Stomach (tissue), 9 donors: ENCODE measurements around the gene KRTAP10-3. TPM values are rescaled to one million over a fixed set of nuclear protein-coding genes. Genes with fewer than 3 reads are reported as not detected.
A peak's percentile ranks its signal among the peaks of the same experiment; 100 is the strongest.

ENCODE experiments used
- DNase-seq, 2 donors: peaks; one replicate each; pipeline versions ENCODE4 v3.0.0 to v3.0.0-alpha.2; 2013 to 2019
- H3K27ac ChIP-seq, 5 donors: fragments of 200-600 bp in 4 of 5; sonication (generic) in 4 of 5; one replicate each; pipeline ENCODE4 v1.5.1; 2013 to 2019; ENCODE audit warnings: mild to moderate bottlenecking in 1 of 5, moderate library complexity in 1 of 5
- H3K27me3 ChIP-seq, 3 donors: fragments of 200-600 bp; sonication (generic); one replicate each; pipeline ENCODE4 v1.5.1; 2017 to 2019; ENCODE audit warnings: mixed run types in 1 of 3
- H3K36me3 ChIP-seq, 4 donors: fragments of 200-600 bp; sonication (generic); 1 replicate in 3 of 4; 2 replicates in 1 of 4; pipeline ENCODE4 v1.5.1; 2016 to 2019
- H3K4me1 ChIP-seq, 4 donors: fragments of 200-600 bp; sonication (generic); one replicate each; pipeline ENCODE4 v1.5.1; 2016 to 2019
- H3K4me3 ChIP-seq, 4 donors: fragments of 200-600 bp; sonication (generic) in 3 of 4; one replicate each; pipeline ENCODE4 v1.5.1; 2016 to 2019; ENCODE audit warnings: mild to moderate bottlenecking in 1 of 4
- H3K9me3 ChIP-seq, 4 donors: fragments of 200-600 bp; sonication (generic); one replicate each; pipeline ENCODE4 v1.5.1; 2016 to 2019
- EP300 ChIP-seq: sonication (generic); formaldehyde crosslinking; IDR thresholded peaks from one replicate; pipeline ENCODE4 v1.6.1; 2017; ENCODE audit warnings: antibody characterized with exemption
- POLR2A ChIP-seq, 4 donors: fragments of 450-650 bp; IDR thresholded peaks; one replicate each; pipeline ENCODE4 v1.6.1; 2016; ENCODE audit warnings: antibody characterized with exemption in 4 of 4, control low read depth in 2 of 4, mild to moderate bottlenecking in 1 of 4, moderate library complexity in 1 of 4
- POLR2AphosphoS5 ChIP-seq, 3 donors: sonication (generic); formaldehyde crosslinking; IDR thresholded peaks; one replicate each; pipeline ENCODE4 v1.6.1; 2016; ENCODE audit warnings: antibody characterized with exemption in 3 of 3
- WGBS, 5 donors: extraction: QIAGEN DNeasy Blood & Tissue Kit in 3 of 5; methylation state at CpG; one replicate each; pipeline versions ENCODE4 v1.1.5 to v1.1.7; 2013 to 2018; 5-methylcytosine and 5-hydroxymethylcytosine counted together
- intact Hi-C: fragments of 100-400 bp; cut with DNase I; formaldehyde crosslinking; loops from one replicate; pipeline ENCODE4 v1.15.1; 2023; ENCODE audit warnings: low total_unique reads
- polyA plus RNA-seq, 3 donors: library from polyadenylated mRNA; stranded (reverse); fragments of 200-250 nt; gene quantifications; one replicate each; pipeline ENCODE4 v1.2.3, GENCODE V29; 2013
- total RNA-seq, 5 donors: library from RNA; depleted of rRNA; stranded (reverse); fragments of >200 nt; gene quantifications; one replicate each; pipeline versions ENCODE4 v1.1.0 to v1.2.3, GENCODE V29; 2014 to 2016
- TF ChIP-seq, protein P1 (sequence below), 7 experiments: fragments of 450-650 bp in 4 of 7; fragments of 200-600 bp in 3 of 7; sonication (generic) in 3 of 7; IDR thresholded peaks; one replicate each; pipeline ENCODE4 v1.5.1; 2016 to 2019; ENCODE audit warnings: antibody characterized with exemption in 7 of 7, control low read depth in 2 of 7, mild to moderate bottlenecking in 1 of 7
- donor health status: healthy with polysubstance abuse.
- donor health status: Bipolar disorder and iron deficiency.
- donor health status: healthy.

KRTAP10-3 gene
- total and polyA plus RNA-seq, 8 donors, result not detected

DNA sequence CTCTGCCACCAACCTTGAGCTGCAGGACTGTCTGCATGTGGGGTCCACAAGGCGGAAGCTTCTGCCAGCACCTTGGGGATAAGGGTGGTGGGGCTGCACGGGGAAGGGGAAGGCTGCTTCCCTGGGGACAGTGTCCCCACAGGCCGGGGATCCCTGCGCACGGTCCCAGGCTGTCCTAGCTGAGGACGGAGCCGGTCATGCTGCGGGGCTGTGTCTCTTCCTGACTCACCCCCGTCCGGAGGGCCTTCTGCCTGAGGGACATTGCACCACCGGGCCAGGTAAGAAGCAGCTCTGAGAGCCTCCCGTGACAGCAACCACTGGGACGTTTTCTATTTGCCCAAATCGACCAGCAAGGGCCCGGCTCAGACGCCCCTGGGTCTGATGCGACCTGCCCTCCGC is 48.5 kb downstream of the KRTAP10-3 start:
- Histone ChIP-seq H3K36me3 (no peaks in the 10 kb centered on the region), H3K4me3 (no peak overlapping the region), H3K27ac (no peak overlapping the region), H3K4me1 (peaks cover 7 to 15% (median 13%) of the 10 kb centered on the region in 4 donors), H3K9me3 (no peaks in the 10 kb centered on the region), H3K27me3 (peaks cover 0 to 68% (median 5%) of the 10 kb centered on the region in 3 donors)
- no peak for TF ChIP-seq EP300
- TF ChIP-seq POLR2A (IDR thresholded peaks at IDR 0.05), result no peak
- TF ChIP-seq, protein P1, sequence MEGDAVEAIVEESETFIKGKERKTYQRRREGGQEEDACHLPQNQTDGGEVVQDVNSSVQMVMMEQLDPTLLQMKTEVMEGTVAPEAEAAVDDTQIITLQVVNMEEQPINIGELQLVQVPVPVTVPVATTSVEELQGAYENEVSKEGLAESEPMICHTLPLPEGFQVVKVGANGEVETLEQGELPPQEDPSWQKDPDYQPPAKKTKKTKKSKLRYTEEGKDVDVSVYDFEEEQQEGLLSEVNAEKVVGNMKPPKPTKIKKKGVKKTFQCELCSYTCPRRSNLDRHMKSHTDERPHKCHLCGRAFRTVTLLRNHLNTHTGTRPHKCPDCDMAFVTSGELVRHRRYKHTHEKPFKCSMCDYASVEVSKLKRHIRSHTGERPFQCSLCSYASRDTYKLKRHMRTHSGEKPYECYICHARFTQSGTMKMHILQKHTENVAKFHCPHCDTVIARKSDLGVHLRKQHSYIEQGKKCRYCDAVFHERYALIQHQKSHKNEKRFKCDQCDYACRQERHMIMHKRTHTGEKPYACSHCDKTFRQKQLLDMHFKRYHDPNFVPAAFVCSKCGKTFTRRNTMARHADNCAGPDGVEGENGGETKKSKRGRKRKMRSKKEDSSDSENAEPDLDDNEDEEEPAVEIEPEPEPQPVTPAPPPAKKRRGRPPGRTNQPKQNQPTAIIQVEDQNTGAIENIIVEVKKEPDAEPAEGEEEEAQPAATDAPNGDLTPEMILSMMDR (IDR thresholded peaks at IDR 0.05), result no peak
- TF ChIP-seq POLR2AphosphoS5 (IDR thresholded peaks at IDR 0.05), result no peak
- no peak for DNase-seq
- intact Hi-C loops, result loop anchor here (10.0 kb wide), 1 partner anchor 285 kb away; no protein-coding TSS in a partner anchor
- 45 to 83% (median 51%) methylated on average over 10 to 18 of the region's 18 CpGs for WGBS, 5 donors

DNA sequence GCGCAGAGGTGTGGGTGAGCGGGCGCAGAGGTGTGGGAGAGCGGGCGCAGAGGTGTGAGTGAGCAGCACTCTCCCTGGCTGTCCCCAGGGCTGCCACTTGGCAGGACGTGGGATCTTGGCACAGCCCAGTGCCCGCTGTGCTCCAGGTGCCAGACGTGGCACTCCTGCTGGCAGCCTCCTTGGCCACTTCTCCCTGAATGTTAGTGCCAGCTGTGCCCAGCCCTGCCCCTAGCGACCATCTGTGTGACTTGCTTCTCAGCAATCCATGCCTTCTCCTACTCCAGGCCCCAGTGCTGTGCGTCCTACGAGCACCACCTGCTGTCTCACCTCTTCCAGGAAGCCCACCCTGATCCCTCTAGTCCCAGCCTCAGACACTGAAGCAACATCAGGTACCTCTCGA is 49.1 kb downstream of the KRTAP10-3 start:
- H3K4me3 ChIP-seq, result no peak overlapping the region
- H3K27ac ChIP-seq, result no peak overlapping the region
- peaks cover 0 to 68% (median 5%) of the 10 kb centered on the region in 3 donors for H3K27me3 ChIP-seq
- H3K4me1 ChIP-seq, result peaks cover 7 to 15% (median 13%) of the 10 kb centered on the region in 4 donors
- no peaks in the 10 kb centered on the region for H3K9me3 ChIP-seq
- TF ChIP-seq POLR2A (IDR thresholded peaks at IDR 0.05), result no peak
- TF ChIP-seq POLR2AphosphoS5 (IDR thresholded peaks at IDR 0.05), result peak in 1 of 3 donors; percentile 25
- no peak for TF ChIP-seq EP300
- TF ChIP-seq, protein P1 (IDR thresholded peaks at IDR 0.05), result peak in 5 of 7 experiments; percentile 13 to 66 (median 40)
- DNase-seq, result peak in 1 of 2 donors; percentile 93
- H3K36me3 ChIP-seq, result no peaks in the 10 kb centered on the region
- WGBS, 5 donors, result 25 to 66% (median 42%) methylated on average over 7 to 12 of the region's 12 CpGs
- intact Hi-C loops, result no loop called here

- no peak for DNase-seq
- H3K36me3 ChIP-seq, result no peaks in the 10 kb centered on the region
- intact Hi-C loops, result no loop called here
- peaks cover 7 to 15% (median 13%) of the 10 kb centered on the region in 4 donors for H3K4me1 ChIP-seq
- 82 to 85% (median 83%) methylated on average over 28 to 30 of the region's 30 CpGs for WGBS, 5 donors
- TF ChIP-seq POLR2A (IDR thresholded peaks at IDR 0.05) (no peak), POLR2AphosphoS5 (IDR thresholded peaks at IDR 0.05) (no peak), EP300 (no peak)
- TF ChIP-seq, protein P1 (IDR thresholded peaks at IDR 0.05), result no peak
- H3K9me3 ChIP-seq, result no peaks in the 10 kb centered on the region
- H3K27ac ChIP-seq, result no peak overlapping the region
- H3K27me3 ChIP-seq, result peaks cover 0 to 71% (median 5%) of the 10 kb centered on the region in 3 donors
- H3K4me3 ChIP-seq, result no peak overlapping the region
Observed at GRCh38 chr21:44508711-44509445, 49.7 kb downstream of the KRTAP10-3 start.

GRCh38 chr21:44508426-44508710 is 50.2 kb downstream of the KRTAP10-3 start:
- H3K4me1 ChIP-seq, result peaks cover 7 to 15% (median 13%) of the 10 kb centered on the region in 4 donors
- peaks cover 0 to 74% (median 5%) of the 10 kb centered on the region in 3 donors for H3K27me3 ChIP-seq
- 72 to 89% (median 82%) methylated on average over 9 of the region's 9 CpGs for WGBS, 5 donors
- intact Hi-C loops, result no loop called here
- no peaks in the 10 kb centered on the region for H3K36me3 ChIP-seq
- no peak overlapping the region for H3K4me3 ChIP-seq
- H3K9me3 ChIP-seq, result no peaks in the 10 kb centered on the region
- no peak for DNase-seq
- TF ChIP-seq, protein P1 (IDR thresholded peaks at IDR 0.05), result no peak
- no peak for TF ChIP-seq POLR2A (IDR thresholded peaks at IDR 0.05)
- no peak for TF ChIP-seq POLR2AphosphoS5 (IDR thresholded peaks at IDR 0.05)
- TF ChIP-seq EP300, result no peak
- H3K27ac ChIP-seq, result no peak overlapping the region

Other genes starting within 250 kb of the KRTAP10-3 start
- gene CFAP410, start 219.4 kb downstream of the KRTAP10-3 start, total RNA-seq, result 100 to 1,000 TPM in 1 of 5 donors, 10 to 100 TPM in 4; 21.1 to 118 (median 32.2) TPM
- gene CFAP410, start 219.4 kb downstream of the KRTAP10-3 start, polyA plus RNA-seq, result 10 to 100 TPM; 30.2 to 43.1 (median 39.0) TPM
- gene TRPM2, start 205.2 kb downstream of the KRTAP10-3 start, total RNA-seq, result 10 to 100 TPM in 1 of 5 donors, 1 to 10 TPM in 4; 1.3 to 10.3 (median 3.5) TPM
- gene TRPM2, start 205.2 kb downstream of the KRTAP10-3 start, polyA plus RNA-seq, result 1 to 10 TPM; 1.9 to 2.7 (median 1.9) TPM
- 1 to 10 TPM; 1.2 to 8.0 (median 5.5) TPM for gene LRRC3, start 103.3 kb downstream of the KRTAP10-3 start, total RNA-seq
- gene LRRC3, start 103.3 kb downstream of the KRTAP10-3 start, polyA plus RNA-seq, result 1 to 10 TPM in 2 of 3 donors, under 1 TPM in 1; 0.76 to 1.3 (median 1.3) TPM
- not detected for gene KRTAP10-1, start 18.6 kb downstream of the KRTAP10-3 start, total RNA-seq
- not detected for gene KRTAP10-1, start 18.6 kb downstream of the KRTAP10-3 start, polyA plus RNA-seq
- not detected for gene KRTAP10-2, start 7.3 kb downstream of the KRTAP10-3 start, total RNA-seq
- gene KRTAP10-2, start 7.3 kb downstream of the KRTAP10-3 start, polyA plus RNA-seq, result not detected
- not detected for gene KRTAP10-4, start 14.9 kb upstream of the KRTAP10-3 start, total RNA-seq
- not detected for gene KRTAP10-4, start 14.9 kb upstream of the KRTAP10-3 start, polyA plus RNA-seq
- not detected for gene KRTAP10-5, start 21.8 kb upstream of the KRTAP10-3 start, total RNA-seq
- under 1 TPM in 1 of 3 donors, not detected in 2; 0.10 TPM for gene KRTAP10-5, start 21.8 kb upstream of the KRTAP10-3 start, polyA plus RNA-seq
- not detected for gene KRTAP10-6, start 33.7 kb upstream of the KRTAP10-3 start, total RNA-seq
- gene KRTAP10-6, start 33.7 kb upstream of the KRTAP10-3 start, polyA plus RNA-seq, result not detected
- not detected for gene KRTAP10-7, start 41.8 kb upstream of the KRTAP10-3 start, total RNA-seq
- gene KRTAP10-7, start 41.8 kb upstream of the KRTAP10-3 start, polyA plus RNA-seq, result not detected
- not detected for gene KRTAP10-8, start 53.3 kb upstream of the KRTAP10-3 start, total RNA-seq
- gene KRTAP10-8, start 53.3 kb upstream of the KRTAP10-3 start, polyA plus RNA-seq, result not detected
- gene KRTAP10-9, start 68.3 kb upstream of the KRTAP10-3 start, total RNA-seq, result not detected
- not detected for gene KRTAP10-9, start 68.3 kb upstream of the KRTAP10-3 start, polyA plus RNA-seq
- not detected for gene KRTAP10-10, start 78.6 kb upstream of the KRTAP10-3 start, total RNA-seq
- not detected for gene KRTAP10-10, start 78.6 kb upstream of the KRTAP10-3 start, polyA plus RNA-seq
- not detected for gene KRTAP10-11, start 87.6 kb upstream of the KRTAP10-3 start, total RNA-seq
- not detected for gene KRTAP10-11, start 87.6 kb upstream of the KRTAP10-3 start, polyA plus RNA-seq
- gene KRTAP12-4, start 95.9 kb upstream of the KRTAP10-3 start, total RNA-seq, result not detected
- not detected for gene KRTAP12-4, start 95.9 kb upstream of the KRTAP10-3 start, polyA plus RNA-seq
- not detected for gene KRTAP12-3, start 99.1 kb upstream of the KRTAP10-3 start, total RNA-seq
- gene KRTAP12-3, start 99.1 kb upstream of the KRTAP10-3 start, polyA plus RNA-seq, result not detected
- gene KRTAP12-2, start 108.1 kb upstream of the KRTAP10-3 start, total RNA-seq, result not detected
- not detected for gene KRTAP12-2, start 108.1 kb upstream of the KRTAP10-3 start, polyA plus RNA-seq
- 1 to 10 TPM in 1 of 5 donors, not detected in 4; 2.0 TPM for gene KRTAP12-1, start 123.4 kb upstream of the KRTAP10-3 start, total RNA-seq
- not detected for gene KRTAP12-1, start 123.4 kb upstream of the KRTAP10-3 start, polyA plus RNA-seq
- gene KRTAP10-12, start 138.4 kb upstream of the KRTAP10-3 start, total RNA-seq, result not detected
- gene KRTAP10-12, start 138.4 kb upstream of the KRTAP10-3 start, polyA plus RNA-seq, result not detected
- under 1 TPM in 2 of 5 donors, not detected in 3; 0.18 to 0.29 TPM for gene TSPEAR, start 152.8 kb upstream of the KRTAP10-3 start, total RNA-seq
- under 1 TPM in 2 of 3 donors, not detected in 1; 0.05 to 0.06 TPM for gene TSPEAR, start 152.8 kb upstream of the KRTAP10-3 start, polyA plus RNA-seq
- gene UBE2G2, start 243.0 kb upstream of the KRTAP10-3 start, total RNA-seq, result 100 to 1,000 TPM in 1 of 5 donors, 10 to 100 TPM in 4; 56.5 to 116 (median 78.2) TPM
- 10 to 100 TPM; 30.6 to 33.7 (median 32.7) TPM for gene UBE2G2, start 243.0 kb upstream of the KRTAP10-3 start, polyA plus RNA-seq